ENCODE data around the gene XPC.

The XPC gene

GRCh38 chr3:14170531-14171159 lies 7.8 kb downstream of the XPC start:
- no peak for DNase-seq (ENCODE audit: low read depth)

DNA sequence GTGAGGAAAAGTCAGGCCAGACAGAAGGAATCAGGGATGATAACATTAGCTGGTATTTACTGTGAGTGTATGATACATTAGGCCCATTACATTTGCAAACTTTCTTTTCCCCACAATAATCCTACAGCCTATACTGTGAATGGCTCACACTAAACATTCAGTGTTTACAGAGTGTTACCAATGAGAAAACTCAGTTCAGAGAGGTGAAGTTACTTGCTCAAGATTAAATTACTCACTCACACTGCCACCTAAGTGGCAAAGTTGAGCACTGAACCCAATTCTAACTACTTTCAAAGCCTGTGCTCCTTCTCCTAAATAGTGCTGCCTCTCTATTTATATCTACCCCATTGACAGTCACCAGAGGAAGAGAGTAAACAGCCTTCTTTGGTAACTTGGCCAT lies 8.5 kb downstream of the XPC start:
- no peak for DNase-seq (ENCODE audit: low read depth)

- DNase-seq (ENCODE audit: low read depth), result no peak
Measured at GRCh38 chr3:14169435-14169834, 9.0 kb downstream of the XPC start.

DNA sequence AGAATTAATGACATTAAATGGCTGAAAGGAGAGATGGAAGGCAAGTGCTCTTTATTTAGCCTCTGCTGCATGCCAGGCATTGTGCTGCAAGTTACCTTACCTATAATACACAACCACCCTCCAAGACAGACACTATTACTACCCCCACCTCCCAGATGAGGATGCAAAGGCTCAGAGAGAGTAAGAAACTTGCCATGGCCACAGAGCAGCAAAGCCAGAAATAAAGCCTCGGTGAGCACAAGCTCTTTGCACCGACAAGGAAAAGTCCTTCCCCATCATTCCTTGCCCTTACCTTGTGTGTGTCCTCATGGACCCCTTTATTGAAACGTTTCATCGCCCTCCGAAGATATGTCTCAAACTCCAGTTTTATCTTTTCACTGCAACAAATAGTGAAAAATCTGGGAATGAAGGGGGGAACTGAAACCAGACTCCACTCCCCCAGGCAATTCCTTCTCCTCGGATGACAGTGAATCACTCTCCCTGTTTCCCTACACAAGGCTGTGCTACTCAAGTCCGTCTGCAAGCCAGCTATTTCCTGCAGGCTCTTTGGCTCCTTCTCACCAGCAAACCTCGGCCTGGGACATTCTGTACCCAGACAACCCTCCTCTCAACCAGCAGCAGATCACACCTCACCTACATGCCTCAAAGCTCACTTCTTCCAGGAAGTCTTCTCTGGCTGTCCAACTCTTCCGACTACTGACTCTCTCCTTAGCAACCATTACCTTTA lies 11.4 kb downstream of the XPC start:
- DNase-seq (ENCODE audit: low read depth), result no peak

GRCh38 chr3:14162178-14162577 lies 16.2 kb downstream of the XPC start:
- DNase-seq (ENCODE audit: low read depth), result no peak

- no peak for DNase-seq (ENCODE audit: low read depth)
Measured at GRCh38 chr3:14161282-14161681, 17.1 kb downstream of the XPC start.

DNA sequence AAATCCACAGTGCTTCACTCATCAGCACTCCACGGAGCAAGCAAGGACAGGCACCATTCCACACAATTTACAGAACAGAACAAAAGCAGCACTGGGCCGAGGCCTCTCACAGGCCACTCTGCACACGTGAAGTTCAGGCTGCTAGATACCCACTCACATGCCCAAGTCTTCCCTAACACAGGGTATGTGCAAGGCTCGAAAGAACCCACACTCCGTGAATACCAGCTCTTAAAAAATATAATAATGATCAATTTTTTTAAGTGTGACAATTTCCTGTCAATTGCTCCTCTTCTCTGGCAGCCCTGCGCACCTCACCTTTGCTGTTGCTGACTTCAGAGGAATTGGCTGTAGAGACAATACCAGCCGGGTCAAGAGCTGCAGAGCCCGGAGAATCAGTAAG lies 19.0 kb downstream of the XPC start:
- DNase-seq (ENCODE audit: low read depth), result no peak

GRCh38 chr3:14158370-14158769 lies 20.0 kb downstream of the XPC start:
- no peak for DNase-seq (ENCODE audit: low read depth)

DNA sequence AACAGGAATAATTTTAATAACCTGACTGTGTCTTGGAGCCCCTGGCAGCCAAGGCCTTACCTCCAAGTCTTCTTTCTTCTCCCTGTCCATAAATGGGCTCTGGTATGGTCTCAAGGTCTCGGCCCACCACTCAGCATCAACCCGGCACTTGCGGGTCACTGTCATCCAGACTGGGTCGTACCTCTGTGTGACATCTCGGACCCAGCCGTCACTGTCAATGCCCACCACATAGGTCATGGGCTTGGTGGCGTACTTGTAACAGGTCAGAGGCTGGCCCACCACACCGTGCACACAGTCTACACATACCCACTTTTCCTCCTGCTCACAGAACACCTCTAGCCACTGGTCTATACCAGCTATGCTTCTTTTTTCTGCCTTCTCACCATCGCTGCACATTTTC lies 20.4 kb downstream of the XPC start:
- DNase-seq (ENCODE audit: low read depth), result no peak

DNA sequence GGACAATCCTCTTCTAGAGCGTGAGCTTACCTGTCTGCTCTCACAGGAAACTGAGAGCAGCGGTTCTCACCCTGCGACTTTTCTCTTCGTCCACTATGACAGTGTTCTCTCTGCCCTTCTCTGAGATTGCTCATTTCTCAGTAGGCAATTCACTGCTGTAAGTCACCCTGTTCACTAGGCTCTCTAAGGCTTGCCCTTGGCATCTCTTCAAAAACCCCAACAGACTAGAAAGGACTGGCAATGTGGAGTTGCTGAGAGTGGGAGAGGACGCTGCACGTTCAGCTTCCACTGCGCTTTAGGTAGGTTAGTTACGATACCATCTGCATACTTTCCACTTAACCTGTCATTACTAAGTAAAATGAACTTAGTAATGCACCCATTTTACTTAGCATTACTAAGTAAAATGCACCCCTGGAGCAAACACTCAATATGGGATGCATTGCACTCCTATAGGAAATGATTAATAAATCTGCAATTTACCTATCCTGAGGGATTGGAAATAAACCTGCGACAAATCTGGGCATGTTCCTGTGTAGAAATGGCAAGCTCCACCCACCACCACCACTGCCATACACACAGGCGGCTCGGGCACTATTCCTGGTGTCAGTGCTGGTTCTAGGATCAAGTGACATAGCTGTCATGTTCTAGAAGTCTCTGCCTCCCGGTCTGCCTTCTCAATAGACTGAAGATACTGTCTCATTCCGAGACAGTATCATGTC lies 21.4 kb downstream of the XPC start:
- DNase-seq (ENCODE audit: low read depth), result no peak

- no peak for DNase-seq (ENCODE audit: low read depth)
Measured at GRCh38 chr3:14156201-14156600, 22.2 kb downstream of the XPC start.

GRCh38 chr3:14154895-14155440 lies 23.4 kb downstream of the XPC start:
- DNase-seq (ENCODE audit: low read depth), result no peak

DNA sequence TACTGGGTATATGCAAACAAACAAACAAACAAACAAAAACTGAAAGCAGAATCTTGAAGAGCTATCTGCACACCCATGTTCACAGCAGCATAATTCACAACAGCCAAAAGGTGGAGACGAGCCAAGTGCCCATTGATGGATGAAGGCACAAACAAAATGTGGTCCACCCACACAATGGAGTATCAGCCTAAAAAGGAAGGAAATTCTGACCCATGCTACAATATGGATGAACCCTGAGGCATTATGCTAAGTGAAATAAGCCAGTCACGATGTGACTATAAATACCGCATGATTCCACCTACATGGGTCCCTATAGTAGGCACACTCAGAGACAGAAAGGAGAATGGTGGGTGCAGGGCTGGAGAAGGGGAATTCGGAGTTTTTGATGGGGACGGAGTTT lies 24.1 kb downstream of the XPC start:
- DNase-seq (ENCODE audit: low read depth), result no peak

DNA sequence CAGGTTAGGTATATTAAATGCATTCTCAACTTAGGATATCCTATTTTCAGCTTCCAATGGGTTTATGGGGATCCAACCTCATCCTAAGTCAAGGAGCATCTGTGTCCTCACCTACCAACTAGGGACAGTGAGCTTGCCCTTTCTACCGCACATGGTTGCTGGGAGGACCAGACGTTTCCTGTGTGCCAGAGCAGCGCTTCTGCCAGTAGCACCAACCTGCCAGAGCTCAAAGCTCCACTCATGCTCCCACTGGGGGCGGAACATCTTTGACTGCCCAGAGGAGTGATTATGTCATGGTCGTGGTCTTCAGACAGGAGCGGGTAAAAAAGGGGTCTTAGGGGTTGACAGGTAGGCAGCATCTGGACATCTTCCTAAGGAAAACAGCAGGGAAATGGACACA lies 24.7 kb downstream of the XPC start:
- DNase-seq (ENCODE audit: low read depth), result no peak

- no peak for DNase-seq (ENCODE audit: low read depth)
Measured at GRCh38 chr3:14152963-14153355, 25.4 kb downstream of the XPC start.

DNA sequence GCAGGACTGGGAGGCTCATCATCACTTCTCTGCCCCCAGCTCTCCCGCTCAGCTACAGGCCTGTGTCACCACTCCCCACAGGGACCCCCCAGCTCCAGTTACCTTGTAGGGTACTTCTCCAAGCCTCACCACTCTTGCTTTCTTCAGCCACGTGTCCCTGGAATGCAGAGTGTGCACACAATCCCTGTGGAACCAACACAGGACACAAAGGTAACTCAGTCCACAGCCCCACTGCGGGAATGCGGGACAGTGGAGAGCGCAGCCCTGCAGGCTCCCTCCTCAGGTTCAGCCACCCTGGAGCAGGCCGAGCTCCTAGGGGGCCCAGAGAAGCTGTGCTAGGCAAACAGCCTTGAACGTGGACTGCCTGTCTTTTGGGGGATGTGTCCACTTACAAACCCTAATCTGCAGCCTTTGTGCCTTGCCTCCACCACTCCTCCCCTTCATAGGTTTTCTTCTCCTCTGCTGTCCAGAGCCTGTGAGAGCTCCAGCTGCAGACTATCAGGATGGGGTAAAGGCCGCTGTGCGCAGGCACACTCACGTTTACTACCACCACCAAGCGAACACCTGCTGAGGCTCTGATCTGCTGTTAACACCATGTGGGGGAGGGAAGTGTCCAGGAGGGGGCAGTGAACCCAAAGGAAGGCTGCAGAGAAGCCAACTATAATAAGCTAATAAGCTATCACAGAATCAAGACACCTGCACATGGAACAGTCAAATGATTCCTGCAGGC lies 26.0 kb downstream of the XPC start:
- no peak for DNase-seq (ENCODE audit: low read depth)

DNA sequence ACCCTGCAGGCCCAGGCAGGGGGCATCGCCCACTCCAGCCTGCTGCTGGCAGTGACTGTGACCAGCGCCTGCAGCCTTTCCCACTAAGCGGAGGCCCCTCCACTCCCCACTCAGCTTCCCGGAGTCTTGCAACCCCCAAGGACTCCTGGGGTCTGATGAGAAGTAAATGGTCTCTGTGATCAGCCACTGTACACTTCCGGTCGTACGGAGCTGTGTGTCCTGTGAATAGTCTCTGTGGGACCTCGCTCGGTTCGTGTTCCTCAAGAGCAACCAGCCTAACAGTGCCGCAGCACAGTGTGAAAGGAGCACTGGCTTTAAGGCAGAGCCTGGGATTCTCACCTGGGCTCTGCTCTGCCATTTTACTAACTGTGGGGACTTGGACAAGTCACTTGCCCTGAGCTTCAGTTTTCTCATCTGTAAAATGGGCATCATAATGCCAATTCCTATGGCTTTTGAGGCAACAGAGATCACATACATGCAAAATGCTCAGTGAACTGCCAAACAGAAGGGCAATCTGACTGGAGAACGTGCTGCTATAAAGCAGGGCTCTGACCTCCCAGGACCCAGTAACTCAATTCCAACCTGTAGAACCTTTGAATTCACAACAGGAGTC lies 26.8 kb downstream of the XPC start:
- DNase-seq (ENCODE audit: low read depth), result no peak

DNA sequence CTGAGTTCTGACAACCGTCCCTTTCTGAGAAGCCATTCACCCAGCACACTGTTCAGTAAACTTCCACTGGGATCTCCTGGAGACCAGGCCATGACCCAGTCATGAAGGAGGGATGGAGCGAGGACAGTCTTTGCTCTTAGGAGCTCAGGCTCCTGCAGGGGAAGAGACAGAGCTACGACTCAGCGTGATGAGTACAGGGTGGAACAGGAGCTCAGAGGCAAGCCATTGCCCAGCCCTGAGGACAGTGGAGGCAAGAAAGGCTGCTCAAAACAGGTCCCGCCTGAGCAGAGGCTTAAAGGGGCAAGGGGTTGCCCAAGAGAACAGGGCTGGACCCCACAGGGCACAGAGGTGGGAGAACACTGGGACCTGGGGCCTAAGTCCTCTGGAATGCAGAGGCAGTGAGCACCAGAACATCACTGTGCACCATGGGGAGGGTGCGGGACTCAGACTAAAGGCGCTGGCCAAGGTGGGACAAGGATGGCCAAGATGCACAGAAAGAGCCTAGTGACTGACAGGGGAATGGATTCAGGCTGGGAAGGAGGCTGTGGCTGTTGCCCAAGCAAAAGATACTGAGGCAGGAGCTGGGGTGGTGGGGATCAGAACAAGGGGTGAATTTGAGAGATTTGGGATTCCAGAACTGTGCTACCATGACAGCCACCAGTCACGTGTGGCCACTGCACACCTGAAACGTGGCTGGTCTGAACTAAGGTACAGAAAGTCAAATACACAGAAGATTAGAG lies 27.7 kb downstream of the XPC start:
- DNase-seq (ENCODE audit: low read depth), result no peak

DNA sequence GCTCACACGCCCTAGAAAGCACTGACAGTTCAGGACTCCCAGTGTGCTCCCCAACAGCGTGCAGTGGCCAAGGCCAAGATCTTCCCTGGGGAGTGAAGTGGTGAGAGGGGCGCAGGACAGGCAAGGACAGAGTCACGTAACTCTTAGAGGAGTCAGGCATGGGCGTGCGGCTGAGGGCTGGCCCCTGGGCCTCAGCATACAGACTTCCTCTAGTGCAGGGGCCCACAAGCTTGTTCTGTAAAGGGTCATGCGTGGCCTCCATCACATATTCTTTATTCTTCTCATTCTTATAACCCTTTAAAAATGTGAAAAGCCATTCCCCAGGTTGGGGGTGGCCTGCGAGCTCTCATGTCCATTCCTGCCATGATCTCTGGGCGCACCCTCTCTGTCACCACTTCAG lies 28.3 kb downstream of the XPC start:
- no peak for DNase-seq (ENCODE audit: low read depth)

DNA sequence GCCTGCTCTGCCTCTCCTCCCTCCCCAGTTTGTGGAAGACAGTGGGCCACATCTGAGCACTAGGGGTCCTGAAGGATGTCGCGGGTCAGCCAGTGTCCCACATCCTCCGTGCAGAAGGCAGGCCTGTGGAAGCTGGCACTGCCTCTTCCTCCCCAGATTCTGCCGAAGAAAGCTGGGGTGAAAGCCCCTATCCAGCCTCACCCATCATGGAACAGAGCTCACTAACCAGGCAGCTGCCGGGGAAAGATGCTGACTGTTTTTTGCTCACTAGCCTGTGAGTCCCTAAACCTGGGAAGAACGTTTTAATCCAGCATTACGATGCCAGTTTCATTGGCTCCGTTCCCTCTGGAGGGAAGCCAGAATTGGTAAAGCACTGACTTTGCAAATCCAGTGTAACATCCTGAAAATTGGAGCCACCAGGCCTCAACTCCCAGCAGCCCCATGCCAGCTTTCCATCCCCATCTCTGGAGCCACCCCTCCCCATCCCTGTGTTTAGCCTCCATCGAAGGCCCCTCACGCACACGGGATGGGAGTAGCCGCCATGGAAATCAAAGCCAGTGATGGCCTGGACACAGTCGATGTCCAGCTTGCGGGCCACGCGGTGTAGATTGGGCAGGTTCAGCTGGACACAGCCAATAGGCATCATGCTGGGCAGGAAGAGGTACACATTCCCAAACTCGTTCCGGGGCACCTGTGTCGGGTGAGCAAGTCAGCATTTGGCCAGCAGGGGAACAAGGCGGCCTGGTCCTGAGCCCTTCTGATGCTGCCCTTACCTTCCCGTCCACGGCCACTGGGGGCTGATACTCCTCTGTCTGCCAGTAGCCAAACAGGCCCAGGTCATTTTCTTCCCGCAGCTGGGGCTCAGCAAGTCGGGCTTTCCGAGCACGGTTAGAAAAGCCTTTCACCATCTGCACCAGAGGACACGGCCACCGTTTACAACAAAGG lies 30.1 kb downstream of the XPC start:
- DNase-seq (ENCODE audit: low read depth), result no peak

Data from activated T-cell treated with anti-CD3 and anti-CD28 coated beads for 1 hour (primary cell).